ENCODE data around the gene PNKD.

DNA sequence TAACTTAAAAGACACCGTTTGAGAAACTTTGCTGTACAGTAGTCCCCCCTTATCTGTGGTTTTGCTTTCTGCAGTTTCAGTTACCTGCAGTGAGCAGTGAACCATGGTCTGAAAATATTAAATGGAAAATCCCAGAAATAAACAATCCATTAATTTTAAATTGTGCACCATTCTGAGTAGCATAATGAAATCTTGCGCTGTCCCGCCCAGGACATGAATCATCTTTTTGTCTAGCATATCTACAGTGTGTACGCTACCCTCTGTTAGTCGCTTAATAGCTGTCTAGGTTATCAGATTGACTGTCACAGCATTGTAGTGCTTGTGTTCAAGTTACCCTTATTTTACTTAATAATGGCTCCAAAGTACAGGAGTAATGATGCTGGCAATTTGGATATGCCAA, 47.3 kb upstream of the PNKD start:
- no peak for TF ChIP-seq REST (IDR thresholded peaks at IDR 0.05; ENCODE audit: unreplicated experiment)
- TF ChIP-seq, protein P1, sequence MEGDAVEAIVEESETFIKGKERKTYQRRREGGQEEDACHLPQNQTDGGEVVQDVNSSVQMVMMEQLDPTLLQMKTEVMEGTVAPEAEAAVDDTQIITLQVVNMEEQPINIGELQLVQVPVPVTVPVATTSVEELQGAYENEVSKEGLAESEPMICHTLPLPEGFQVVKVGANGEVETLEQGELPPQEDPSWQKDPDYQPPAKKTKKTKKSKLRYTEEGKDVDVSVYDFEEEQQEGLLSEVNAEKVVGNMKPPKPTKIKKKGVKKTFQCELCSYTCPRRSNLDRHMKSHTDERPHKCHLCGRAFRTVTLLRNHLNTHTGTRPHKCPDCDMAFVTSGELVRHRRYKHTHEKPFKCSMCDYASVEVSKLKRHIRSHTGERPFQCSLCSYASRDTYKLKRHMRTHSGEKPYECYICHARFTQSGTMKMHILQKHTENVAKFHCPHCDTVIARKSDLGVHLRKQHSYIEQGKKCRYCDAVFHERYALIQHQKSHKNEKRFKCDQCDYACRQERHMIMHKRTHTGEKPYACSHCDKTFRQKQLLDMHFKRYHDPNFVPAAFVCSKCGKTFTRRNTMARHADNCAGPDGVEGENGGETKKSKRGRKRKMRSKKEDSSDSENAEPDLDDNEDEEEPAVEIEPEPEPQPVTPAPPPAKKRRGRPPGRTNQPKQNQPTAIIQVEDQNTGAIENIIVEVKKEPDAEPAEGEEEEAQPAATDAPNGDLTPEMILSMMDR (conservative IDR thresholded peaks at IDR 0.05; ENCODE audit: low read depth in 2 of 2) = no peak
- no peak for TF ChIP-seq ZNF114 (CRISPR knock-in tag; IDR thresholded peaks at IDR 0.05)
- TF ChIP-seq JUNB (IDR thresholded peaks at IDR 0.05; ENCODE audit: unreplicated experiment) = no peak
- TF ChIP-seq EZH2 (IDR thresholded peaks at IDR 0.05; ENCODE audit: low read depth, unreplicated experiment) = no peak
- no peak for TF ChIP-seq POLR2AphosphoS5 (IDR thresholded peaks at IDR 0.05; ENCODE audit: low read depth)
- no peak for TF ChIP-seq STAT1 (IDR thresholded peaks at IDR 0.05; ENCODE audit: unreplicated experiment)
- no peak for TF ChIP-seq EZH2phosphoT487 (IDR thresholded peaks at IDR 0.05; ENCODE audit: unreplicated experiment)
- no peak for TF ChIP-seq ZNF331 (CRISPR knock-in tag; IDR thresholded peaks at IDR 0.05; ENCODE audit: low read depth)
- no peak for TF ChIP-seq NANOG (IDR thresholded peaks at IDR 0.05; ENCODE audit: borderline replicate concordance)
- no peak for TF ChIP-seq CREB1 (CRISPR knock-in tag; IDR thresholded peaks at IDR 0.05; ENCODE audit: low read depth)
